Transverse colon (tissue), 4 donors: ENCODE data around the gene MAP2K6. TPM values are rescaled to one million over a fixed set of nuclear protein-coding genes. Genes with fewer than 3 reads are reported as not detected.
A peak's percentile ranks its signal among the peaks of the same experiment; 100 is the strongest.

Source experiments
- DNase-seq: peaks from one replicate; pipeline ENCODE4 v3.0.0-alpha.2; 2019
- H3K27ac ChIP-seq, 4 donors: fragments of 200-600 bp; sonication (generic); 2 replicates each; pipeline ENCODE4 v1.5.1; 2016 to 2018; ENCODE audit warnings: inconsistent platforms in 4 of 4
- H3K27me3 ChIP-seq: fragments of 200-600 bp; sonication (generic); 2 replicates; pipeline ENCODE4 v1.5.1; 2017; ENCODE audit warnings: inconsistent platforms
- H3K36me3 ChIP-seq, 4 donors: fragments of 200-600 bp; sonication (generic); 2 replicates each; pipeline ENCODE4 v1.5.1; 2017 to 2019; ENCODE audit warnings: inconsistent platforms in 4 of 4
- H3K4me1 ChIP-seq, 4 donors: fragments of 200-600 bp; sonication (generic); 2 replicates each; pipeline ENCODE4 v1.5.1; 2017 to 2020; ENCODE audit warnings: inconsistent platforms in 4 of 4
- H3K4me3 ChIP-seq, 4 donors: fragments of 200-600 bp; sonication (generic); 1 replicate in 1 of 4; 2 replicates in 3 of 4; pipeline versions ENCODE4 v1.5.1 to v1.6.1; 2017 to 2019; ENCODE audit warnings: inconsistent platforms in 4 of 4
- H3K9me3 ChIP-seq, 2 donors: fragments of 200-600 bp; sonication (generic); 2 replicates each; pipeline ENCODE4 v1.5.1; 2017 to 2019; ENCODE audit warnings: inconsistent platforms in 2 of 2
- EP300 ChIP-seq: sonication (generic); formaldehyde crosslinking; IDR thresholded peaks from one replicate; pipeline ENCODE4 v1.6.1; 2017; ENCODE audit warnings: antibody characterized with exemption, low read depth
- POLR2A ChIP-seq: fragments of 450-650 bp; IDR thresholded peaks from one replicate; pipeline ENCODE4 v1.6.1; 2016; ENCODE audit warnings: antibody characterized with exemption, mild to moderate bottlenecking, moderate library complexity
- POLR2AphosphoS5 ChIP-seq, 3 donors: sonication (generic); formaldehyde crosslinking; IDR thresholded peaks; one replicate each; pipeline ENCODE4 v1.6.1; 2016; ENCODE audit warnings: antibody characterized with exemption in 3 of 3
- WGBS, 2 donors: methylation state at CpG; one replicate each; pipeline ENCODE4 v1.1.5; 2018; ENCODE audit warnings: low coverage in 1 of 2; 5-methylcytosine and 5-hydroxymethylcytosine counted together
- in situ Hi-C, 4 donors: fragments of 200-750 bp; cut with MboI; loops; one replicate each; pipeline versions ENCODE4 v1.15.0 to v1.15.1; 2017; ENCODE audit warnings: low sequenced_read_pairs in 3 of 4, low pct_ligation_motif_present in 1 of 4, low pct_unique_long_range_greater_than_20kb in 1 of 4
- intact Hi-C: fragments of 100-400 bp; cut with DNase I; formaldehyde crosslinking; loops from one replicate; pipeline ENCODE4 v1.15.1; 2023; ENCODE audit warnings: low total_unique reads
- total RNA-seq, 4 donors: library from RNA; depleted of rRNA; stranded (reverse); fragments of >200 nt; gene quantifications; one replicate each; pipeline ENCODE4 v1.1.0, GENCODE V29; 2016
- TF ChIP-seq, protein P1 (sequence below), 5 experiments: fragments of 200-600 bp in 3 of 5; fragments of 450-650 bp in 2 of 5; sonication (generic) in 3 of 5; IDR thresholded peaks; 1 replicate in 2 of 5; 2 replicates in 3 of 5; pipeline ENCODE4 v1.5.1; 2016 to 2017; ENCODE audit warnings: antibody characterized with exemption in 5 of 5, inconsistent platforms in 3 of 5, mild to moderate bottlenecking in 2 of 5, moderate library complexity in 1 of 5

The MAP2K6 gene
- total RNA-seq, 4 donors from 2014 or later: 16.1 to 50.7 (median 45.8) TPM

DNA sequence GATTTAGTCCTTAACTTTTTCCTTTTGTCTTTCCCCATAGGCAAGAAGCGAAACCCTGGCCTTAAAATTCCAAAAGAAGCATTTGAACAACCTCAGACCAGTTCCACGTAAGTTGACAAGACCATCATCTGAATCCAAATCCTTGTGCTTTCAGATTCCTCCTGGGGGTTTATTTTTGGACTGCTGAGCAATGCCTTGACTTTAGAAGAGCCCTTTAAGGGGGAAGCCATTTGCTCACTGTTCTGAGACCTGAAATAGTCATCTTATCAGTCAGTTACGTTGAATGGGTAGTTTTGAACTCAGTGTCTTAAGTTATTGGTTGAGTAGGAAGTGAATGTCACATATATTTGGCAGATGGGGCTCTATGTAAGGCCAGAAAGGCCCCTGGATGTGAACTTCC lies 91.2 kb downstream of the MAP2K6 start:
- WGBS, 2 donors: 87% methylated on average over 3 of the region's 3 CpGs; no CpG with 5 or more reads in 1 of the 2 donors
- Histone ChIP-seq H3K4me1 (peaks cover 11 to 29% (median 18%) of the 10 kb centered on the region in 4 donors), H3K4me3 (no peak overlapping the region), H3K27me3 (no peaks in the 10 kb centered on the region), H3K36me3 (no peaks in the 10 kb centered on the region), H3K27ac (no peak overlapping the region), H3K9me3 (no peaks in the 10 kb centered on the region)
- TF ChIP-seq EP300 (no peak), POLR2AphosphoS5 (IDR thresholded peaks at IDR 0.05) (no peak)
- intact Hi-C loops (no loop called here), in situ Hi-C loops (loop anchor here in 3 of 4 donors (10.0 to 25.0 kb wide), 3 partner anchors 111 to 168 kb away; partner anchors contain the start of gene ABCA5 (in 1 of the 3))
- DNase-seq: no peak

DNA sequence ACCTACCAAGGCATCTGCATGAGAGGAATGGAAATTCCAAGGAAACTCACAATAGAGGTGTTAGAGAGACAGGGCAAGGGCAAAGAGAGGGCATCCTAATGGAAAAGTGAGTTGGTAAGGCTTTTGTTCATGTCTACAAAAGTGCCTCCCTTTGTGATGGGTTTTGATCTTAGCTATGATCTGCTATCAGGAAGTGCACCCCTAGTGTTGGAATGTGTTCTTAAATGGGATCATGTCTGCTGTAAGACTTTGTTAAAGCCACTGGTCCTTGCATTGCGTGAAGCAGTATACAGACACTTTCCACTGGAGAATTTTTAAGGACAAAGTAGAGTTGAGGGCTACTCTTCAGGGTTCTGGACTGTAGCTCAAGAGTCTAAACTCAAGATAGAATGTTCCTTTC lies 92.0 kb downstream of the MAP2K6 start:
- WGBS, 2 donors: 75 to 100% methylated on average over 1 of the region's 1 CpG
- H3K36me3 ChIP-seq: no peaks in the 10 kb centered on the region
- no peaks in the 10 kb centered on the region for H3K27me3 ChIP-seq
- in situ Hi-C loops: loop anchor here in 3 of 4 donors (10.0 to 25.0 kb wide), 3 partner anchors 112 to 169 kb away; partner anchors contain the start of gene ABCA5 (in 1 of the 3)
- DNase-seq: no peak
- intact Hi-C loops: no loop called here
- no peak overlapping the region for H3K4me3 ChIP-seq
- peaks cover 6 to 22% (median 11%) of the 10 kb centered on the region in 4 donors for H3K4me1 ChIP-seq
- TF ChIP-seq POLR2AphosphoS5 (IDR thresholded peaks at IDR 0.05) (no peak), POLR2A (no peak), EP300 (no peak)
- TF ChIP-seq, protein P1, sequence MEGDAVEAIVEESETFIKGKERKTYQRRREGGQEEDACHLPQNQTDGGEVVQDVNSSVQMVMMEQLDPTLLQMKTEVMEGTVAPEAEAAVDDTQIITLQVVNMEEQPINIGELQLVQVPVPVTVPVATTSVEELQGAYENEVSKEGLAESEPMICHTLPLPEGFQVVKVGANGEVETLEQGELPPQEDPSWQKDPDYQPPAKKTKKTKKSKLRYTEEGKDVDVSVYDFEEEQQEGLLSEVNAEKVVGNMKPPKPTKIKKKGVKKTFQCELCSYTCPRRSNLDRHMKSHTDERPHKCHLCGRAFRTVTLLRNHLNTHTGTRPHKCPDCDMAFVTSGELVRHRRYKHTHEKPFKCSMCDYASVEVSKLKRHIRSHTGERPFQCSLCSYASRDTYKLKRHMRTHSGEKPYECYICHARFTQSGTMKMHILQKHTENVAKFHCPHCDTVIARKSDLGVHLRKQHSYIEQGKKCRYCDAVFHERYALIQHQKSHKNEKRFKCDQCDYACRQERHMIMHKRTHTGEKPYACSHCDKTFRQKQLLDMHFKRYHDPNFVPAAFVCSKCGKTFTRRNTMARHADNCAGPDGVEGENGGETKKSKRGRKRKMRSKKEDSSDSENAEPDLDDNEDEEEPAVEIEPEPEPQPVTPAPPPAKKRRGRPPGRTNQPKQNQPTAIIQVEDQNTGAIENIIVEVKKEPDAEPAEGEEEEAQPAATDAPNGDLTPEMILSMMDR (IDR thresholded peaks at IDR 0.05): peak in 4 of 5 experiments; percentile 17 to 27 (median 20)
- no peaks in the 10 kb centered on the region for H3K9me3 ChIP-seq
- H3K27ac ChIP-seq: no peak overlapping the region

DNA sequence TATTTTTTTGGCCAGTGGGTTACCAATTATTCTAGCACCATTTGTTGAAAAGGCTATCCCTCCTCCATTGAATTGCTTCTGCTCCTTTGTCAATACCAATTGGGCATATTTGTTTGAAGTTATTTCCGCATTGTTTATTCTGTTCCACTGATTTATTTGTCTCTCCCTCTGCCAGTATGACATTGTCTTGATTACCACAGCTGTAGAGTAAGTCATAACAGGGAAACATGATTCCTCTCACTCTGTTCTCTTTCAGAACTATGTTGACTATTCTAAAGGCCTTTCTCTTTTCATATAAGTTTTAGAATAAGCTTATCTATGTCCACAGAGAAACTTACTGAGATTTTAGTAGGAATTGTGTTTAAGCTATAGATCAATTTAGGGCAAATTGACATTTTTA lies 94.3 kb downstream of the MAP2K6 start:
- H3K36me3 ChIP-seq: no peaks in the 10 kb centered on the region
- in situ Hi-C loops: loop anchor here in 3 of 4 donors (10.0 to 25.0 kb wide), 3 partner anchors 114 to 172 kb away; partner anchors contain the start of gene ABCA5 (in 1 of the 3)
- no peak for TF ChIP-seq POLR2AphosphoS5 (IDR thresholded peaks at IDR 0.05)
- no peak for TF ChIP-seq POLR2A
- TF ChIP-seq, protein P1 (IDR thresholded peaks at IDR 0.05): no peak
- no peak for TF ChIP-seq EP300
- H3K27ac ChIP-seq: no peak overlapping the region
- H3K27me3 ChIP-seq: no peaks in the 10 kb centered on the region
- no peak for DNase-seq
- WGBS, 2 donors: 80 to 84% methylated on average over 1 of the region's 1 CpG
- H3K4me3 ChIP-seq: no peak overlapping the region
- intact Hi-C loops: no loop called here
- no peaks in the 10 kb centered on the region for H3K9me3 ChIP-seq
- H3K4me1 ChIP-seq: no peaks in the 10 kb centered on the region

DNA sequence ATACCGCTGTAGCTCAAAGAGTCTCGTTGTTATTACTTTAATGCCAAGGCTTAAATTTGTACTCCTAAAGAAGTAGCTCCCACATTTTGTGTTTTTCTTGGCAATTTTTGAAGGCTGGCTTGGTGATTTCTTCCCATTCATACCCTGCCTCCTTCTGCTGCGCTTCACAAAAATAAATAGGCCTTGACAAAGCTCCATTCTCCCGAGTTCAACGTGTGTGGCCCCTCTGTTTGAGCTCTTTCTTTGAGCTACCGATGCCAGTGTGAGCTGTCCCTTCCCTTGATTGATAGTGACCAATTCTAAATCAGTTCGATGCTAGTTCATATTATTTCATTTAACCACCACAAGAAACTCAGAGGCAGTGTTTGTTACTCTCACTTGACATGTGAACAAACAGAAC lies 96.8 kb downstream of the MAP2K6 start:
- in situ Hi-C loops: loop anchor here in 2 of 4 donors (25.0 kb wide), 2 partner anchors 124 to 174 kb away; partner anchors contain the start of gene ABCA5 (in 1 of the 2)
- H3K27ac ChIP-seq: no peak overlapping the region
- WGBS, 2 donors: 83 to 93% methylated on average over 7 of the region's 7 CpGs

More for the DNA sequence above, 96.8 kb downstream of the MAP2K6 start:
- no peaks in the 10 kb centered on the region for H3K36me3 ChIP-seq
- no peak for DNase-seq
- H3K9me3 ChIP-seq: no peaks in the 10 kb centered on the region
- no peaks in the 10 kb centered on the region for H3K4me1 ChIP-seq
- no peak for TF ChIP-seq POLR2A
- TF ChIP-seq, protein P1 (IDR thresholded peaks at IDR 0.05): no peak
- no peak for TF ChIP-seq POLR2AphosphoS5 (IDR thresholded peaks at IDR 0.05)
- TF ChIP-seq EP300: no peak
- H3K27me3 ChIP-seq: no peaks in the 10 kb centered on the region
- intact Hi-C loops: no loop called here
- H3K4me3 ChIP-seq: no peak overlapping the region
